PC-3 (cell line): ENCODE results near the gene PCBP1. TPM values are rescaled to one million over a fixed set of nuclear protein-coding genes. Genes with fewer than 3 reads are reported as not detected.
A peak's percentile ranks its signal among the peaks of the same experiment; 100 is the strongest.

ENCODE experiments used
- ATAC-seq: fragments of 200-7000 bp; cut with Tn5 transposase; 2 replicates; pipeline ENCODE4 v1.9.1; 2020; ENCODE audit warnings: mild to moderate bottlenecking, moderate library complexity
- Bru-seq: library from RNA; stranded (reverse); fragments of 400-500 nt; gene quantifications from one replicate; lab custom pipeline; 2021; lab: Mats Ljungman, UMichigan
- BruChase-seq, 2 experiments: library from RNA; stranded (reverse); fragments of 400-500 nt; gene quantifications; one replicate each; lab custom pipeline; 2021; lab: Mats Ljungman, UMichigan
- BruUV-seq: library from RNA; stranded (reverse); fragments of 400-500 nt; replicated peaks from 2 replicates; lab custom pipeline; 2021; lab: Mats Ljungman, UMichigan
- CTCF ChIA-PET: fragments of 300-600 bp; sonication (Branson Sonifier 250); formaldehyde crosslinking; loops from one replicate; lab custom pipeline; 2022; ENCODE audit warnings: antibody characterized with exemption; lab: Charles Lee
- POLR2A ChIA-PET: fragments of 300-600 bp; sonication (Branson Sonifier 250); formaldehyde crosslinking; loops from one replicate; lab custom pipeline; 2022; ENCODE audit warnings: antibody characterized with exemption; ENCODE audit not compliant: unreplicated experiment; lab: Charles Lee
- DNase-seq: peaks from one replicate; pipeline ENCODE4 v3.0.0-alpha.2; 2015
- H2AFZ ChIP-seq: fragments of 300-600 bp; sonication (generic); 2 replicates; pipeline ENCODE4 v1.6.0; 2016; ENCODE audit warnings: antibody characterized with exemption, low read length
- H3F3A ChIP-seq: fragments of 300-600 bp; sonication (generic); one replicate; pipeline ENCODE4 v1.6.0; 2017; ENCODE audit warnings: antibody characterized with exemption, low read length, control low read depth, mild to moderate bottlenecking; ENCODE audit not compliant: unreplicated experiment
- H3K27ac ChIP-seq: fragments of 300-600 bp; sonication (generic); 2 replicates; pipeline ENCODE4 v1.5.1; 2016; ENCODE audit warnings: mild to moderate bottlenecking, low read length
- H3K27me3 ChIP-seq: fragments of 300-600 bp; sonication (generic); 2 replicates; pipeline ENCODE4 v1.6.1; 2016; ENCODE audit warnings: low read length, mixed read lengths
- H3K36me3 ChIP-seq: fragments of 300-600 bp; sonication (generic); 2 replicates; pipeline ENCODE4 v1.6.1; 2016; ENCODE audit warnings: low read depth, mixed run types, low read length, mixed read lengths
- H3K4me1 ChIP-seq: fragments of 300-600 bp; sonication (generic); 2 replicates; pipeline ENCODE4 v1.5.1; 2016; ENCODE audit warnings: low read length; ENCODE audit not compliant: insufficient read depth
- H3K4me2 ChIP-seq: fragments of 300-600 bp; sonication (generic); 2 replicates; pipeline ENCODE4 v1.6.0; 2016; ENCODE audit warnings: low read length
- H3K4me3 ChIP-seq: fragments of 300-600 bp; sonication (generic); 2 replicates; pipeline ENCODE4 v1.5.1; 2016; ENCODE audit warnings: mild to moderate bottlenecking, low read length, mixed read lengths
- H3K79me2 ChIP-seq: fragments of 300-600 bp; sonication (generic); 2 replicates; pipeline ENCODE4 v1.6.1; 2017; ENCODE audit warnings: low read length, mixed read lengths
- H3K9ac ChIP-seq: fragments of 300-600 bp; sonication (generic); 2 replicates; pipeline ENCODE4 v1.6.0; 2016; ENCODE audit warnings: mild to moderate bottlenecking, low read length
- H3K9me2 ChIP-seq: fragments of 300-600 bp; sonication (generic); replicated peaks from 2 replicates; pipeline ENCODE4 v1.6.1; 2016; ENCODE audit warnings: mixed run types, low read length, mixed read lengths
- H3K9me3 ChIP-seq: fragments of 300-600 bp; sonication (generic); 2 replicates; pipeline ENCODE4 v1.6.1; 2016; ENCODE audit warnings: low read length, mixed read lengths
- H4K20me1 ChIP-seq: fragments of 300-600 bp; sonication (generic); 2 replicates; pipeline ENCODE4 v1.6.1; 2016; ENCODE audit warnings: low read length, mixed read lengths
- EZH2 ChIP-seq: fragments of 300-600 bp; sonication (generic); IDR thresholded peaks from one replicate; pipeline ENCODE4 v1.6.1; 2017; ENCODE audit warnings: antibody characterized with exemption, mild to moderate bottlenecking, low read length; ENCODE audit not compliant: unreplicated experiment
- EZH2phosphoT487 ChIP-seq: fragments of 300-600 bp; sonication (generic); IDR thresholded peaks from 2 replicates; pipeline ENCODE4 v1.6.1; 2018; ENCODE audit warnings: mild to moderate bottlenecking, antibody characterized with exemption, low read length, borderline replicate concordance
- intact Hi-C: fragments of 100-400 bp; cut with micrococcal nuclease; formaldehyde crosslinking; loops from 2 replicates; pipeline ENCODE4 v1.9.0; 2023
- long read RNA-seq: library from polyadenylated mRNA; unstranded; transcript quantifications from one replicate; pipeline ENCODE4 v2.0.0, GENCODE V29; 2021; ENCODE audit not compliant: unreplicated experiment
- total RNA-seq: library from RNA; depleted of rRNA; stranded (reverse); fragments of >200 nt; gene quantifications from 2 replicates; pipeline ENCODE4 v1.2.3, GENCODE V29; 2014; rRNA removed
- TF ChIP-seq, protein P1 (sequence below): fragments of 300-600 bp; sonication (generic); conservative IDR thresholded peaks from 2 replicates; pipeline ENCODE4 v1.5.1; 2017; ENCODE audit warnings: antibody characterized with exemption, low read depth, mild to moderate bottlenecking, low read length

Gene PCBP1
- total RNA-seq (39.2 and 59.7 TPM in 2 replicates), Bru-seq, nascent RNA (percentile 98 among the genes with signal in this experiment), BruChase-seq, experiment 1, labeled RNA remaining after a 6-hour chase (percentile 100 among the genes with signal in this experiment), BruChase-seq, experiment 2, labeled RNA remaining after a 2-hour chase (percentile 100 among the genes with signal in this experiment)
- long read RNA-seq, transcript PCBP1-201 (1 exons, 1,750 nt): major isoform, 477 of 477 reads
- long read RNA-seq, partial matches to known transcripts: 0 of 477 reads
- long read RNA-seq, other reads (novel, unspliced or antisense): 0 of 477 reads

DNA sequence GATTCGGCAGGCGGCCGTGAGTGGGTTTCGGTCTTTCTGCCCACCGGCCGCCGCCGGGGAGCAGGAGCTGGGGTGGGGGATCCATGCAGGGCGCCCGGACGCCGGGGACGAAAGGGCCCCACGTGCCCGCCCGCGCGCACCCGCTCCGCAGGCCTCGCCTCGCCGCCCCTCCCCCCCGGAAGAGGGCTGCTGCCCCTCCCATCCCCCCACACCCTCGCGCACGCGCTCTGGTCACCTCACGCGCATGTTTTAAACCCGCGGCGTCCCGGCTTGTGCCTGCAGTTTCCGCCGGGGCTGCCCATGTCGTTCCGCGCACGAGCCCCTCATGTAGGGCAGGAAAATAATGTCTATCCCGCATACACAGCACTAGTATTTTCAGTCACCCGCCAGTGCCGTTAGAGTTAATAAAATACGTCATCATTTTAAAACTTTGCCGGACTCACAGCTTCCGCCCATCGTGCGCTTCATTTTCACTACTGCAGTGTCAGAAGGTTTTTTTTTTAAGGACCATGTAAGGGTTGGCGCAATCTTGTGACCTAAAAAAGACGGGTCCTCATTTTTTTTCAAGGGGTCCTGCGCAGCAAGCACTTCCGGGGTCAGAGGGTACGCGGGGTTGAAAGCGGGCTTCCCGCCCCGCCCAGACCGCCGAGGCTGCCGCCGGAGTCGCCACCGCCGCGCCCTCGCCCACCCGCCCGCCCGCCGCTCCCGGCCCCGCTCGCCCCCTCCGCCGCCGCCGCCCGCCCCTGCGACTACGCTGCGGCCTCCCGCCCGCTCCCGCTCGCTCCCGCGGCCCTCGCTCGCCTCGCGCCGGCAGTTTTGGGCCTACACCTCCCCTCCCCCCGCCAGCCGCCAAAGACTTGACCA is at the start of gene PCBP1:
Gene PCBP1, plus strand, starts transcription at position 640 of the 864 bp plus-strand sequence. CDS start 267 bp downstream, outside the sequence.
- peaks cover 10% of the 10 kb centered on the region for H4K20me1 ChIP-seq
- H3K4me3 ChIP-seq: peak within 1 kb of the TSS; percentile 95
- peak within 1 kb of the TSS; percentile 98 for H3K4me2 ChIP-seq
- H3F3A ChIP-seq: peaks cover 15% of the 10 kb centered on the region
- peak within 1 kb of the TSS; percentile 99 for H2AFZ ChIP-seq
- H3K36me3 ChIP-seq: peaks cover 15% of the 10 kb centered on the region
- peaks cover 56% of the 10 kb centered on the region for H3K79me2 ChIP-seq
- BruUV-seq: no TSS peak
- peak; percentile 87 for DNase-seq
- peaks cover 55% of the 10 kb centered on the region for H3K4me1 ChIP-seq
- no peaks in the 10 kb centered on the region for H3K9me2 ChIP-seq
- TF ChIP-seq, protein P1, sequence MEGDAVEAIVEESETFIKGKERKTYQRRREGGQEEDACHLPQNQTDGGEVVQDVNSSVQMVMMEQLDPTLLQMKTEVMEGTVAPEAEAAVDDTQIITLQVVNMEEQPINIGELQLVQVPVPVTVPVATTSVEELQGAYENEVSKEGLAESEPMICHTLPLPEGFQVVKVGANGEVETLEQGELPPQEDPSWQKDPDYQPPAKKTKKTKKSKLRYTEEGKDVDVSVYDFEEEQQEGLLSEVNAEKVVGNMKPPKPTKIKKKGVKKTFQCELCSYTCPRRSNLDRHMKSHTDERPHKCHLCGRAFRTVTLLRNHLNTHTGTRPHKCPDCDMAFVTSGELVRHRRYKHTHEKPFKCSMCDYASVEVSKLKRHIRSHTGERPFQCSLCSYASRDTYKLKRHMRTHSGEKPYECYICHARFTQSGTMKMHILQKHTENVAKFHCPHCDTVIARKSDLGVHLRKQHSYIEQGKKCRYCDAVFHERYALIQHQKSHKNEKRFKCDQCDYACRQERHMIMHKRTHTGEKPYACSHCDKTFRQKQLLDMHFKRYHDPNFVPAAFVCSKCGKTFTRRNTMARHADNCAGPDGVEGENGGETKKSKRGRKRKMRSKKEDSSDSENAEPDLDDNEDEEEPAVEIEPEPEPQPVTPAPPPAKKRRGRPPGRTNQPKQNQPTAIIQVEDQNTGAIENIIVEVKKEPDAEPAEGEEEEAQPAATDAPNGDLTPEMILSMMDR: no peak
- TF ChIP-seq EZH2 (no peak), EZH2phosphoT487 (no peak)
- H3K27ac ChIP-seq: peak within 1 kb of the TSS; percentile 100
- H3K27me3 ChIP-seq: no peaks in the 10 kb centered on the region
- ChIA-PET CTCF (no interaction called here), POLR2A (interaction anchor here (0.5 to 0.6 kb wide), 2 partner anchors 55 to 260 kb away, joined by 3 read pairs; no protein-coding TSS in a partner anchor)
- ATAC-seq: peak; percentile 21
- intact Hi-C loops: loop anchor here (5.0 kb wide), 1 partner anchor 35 kb away; no protein-coding TSS in a partner anchor
- H3K9ac ChIP-seq: peak within 1 kb of the TSS; percentile 100
- no peaks in the 10 kb centered on the region for H3K9me3 ChIP-seq

DNA sequence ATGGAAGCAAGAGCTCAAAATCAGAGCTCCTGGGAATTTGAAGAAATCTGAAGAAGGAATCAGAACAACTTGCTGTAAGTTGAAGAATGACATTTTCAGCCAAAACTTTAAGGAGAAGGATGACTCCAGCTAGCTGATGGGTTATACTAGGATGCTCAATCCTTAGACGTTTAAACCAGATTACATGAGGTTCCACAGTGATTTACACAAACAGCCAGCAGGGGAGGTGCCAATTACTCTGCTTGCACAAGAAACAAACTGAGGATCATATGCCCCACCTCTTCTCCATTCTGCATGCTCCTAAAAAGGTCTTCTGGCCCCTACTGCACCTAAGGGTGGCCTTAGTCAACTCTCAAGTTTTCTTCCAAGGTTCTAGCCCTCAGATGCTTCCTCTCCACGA is 47.9 kb upstream of the PCBP1 start:
- POLR2A ChIA-PET: no interaction called here
- H3K27ac ChIP-seq: no peak overlapping the region
- no peaks in the 10 kb centered on the region for H3K36me3 ChIP-seq
- H3K4me2 ChIP-seq: no peak overlapping the region
- no peak for DNase-seq
- H3K79me2 ChIP-seq: no peaks in the 10 kb centered on the region
- no peak for TF ChIP-seq EZH2phosphoT487
- TF ChIP-seq, protein P1: no peak
- no peak for TF ChIP-seq EZH2
- H4K20me1 ChIP-seq: no peaks in the 10 kb centered on the region
- H3K9me2 ChIP-seq: no peaks in the 10 kb centered on the region
- no peak overlapping the region for H3K9ac ChIP-seq
- no peaks in the 10 kb centered on the region for H3K9me3 ChIP-seq
- peaks cover 5% of the 10 kb centered on the region; the same call in 1 of the 2 replicates for H3K4me1 ChIP-seq
- no peaks in the 10 kb centered on the region for H3K27me3 ChIP-seq
- no peak overlapping the region for H3K4me3 ChIP-seq
- CTCF ChIA-PET: no interaction called here
- no peak overlapping the region for H2AFZ ChIP-seq
- H3F3A ChIP-seq: no peaks in the 10 kb centered on the region
- no TSS peak for BruUV-seq
- intact Hi-C loops: no loop called here
- no peak for ATAC-seq
